Measurements from ENCODE around the gene GPATCH3. TPM values are rescaled to one million over a fixed set of nuclear protein-coding genes. Genes with fewer than 3 reads are reported as not detected.

Gene GPATCH3
- total RNA-seq, 1 experiment from 2014 or later = 11.5 TPM

- CTCF ChIA-PET = no interaction called here
- intact Hi-C loops (cut with micrococcal nuclease; ENCODE audit: unreplicated experiment) = no loop called here
- DNase-seq = no peak
- no peak for TF ChIP-seq CTCF (IDR thresholded peaks at IDR 0.05; ENCODE audit: unreplicated experiment)
- Mint-ChIP-seq H3K27ac (ENCODE audit: unreplicated experiment) (no peak overlapping the region), H3K27me3 (ENCODE audit: unreplicated experiment) (no peaks in the 10 kb centered on the region), H3K9me3 (ENCODE audit: low read depth, unreplicated experiment) (no peaks in the 10 kb centered on the region), H3K36me3 (ENCODE audit: insufficient read depth, unreplicated experiment) (peaks cover 12% of the 10 kb centered on the region), H3K4me3 (ENCODE audit: low read depth, unreplicated experiment) (no peak overlapping the region), H3K4me1 (ENCODE audit: low read depth, unreplicated experiment) (peaks cover 24% of the 10 kb centered on the region)
- BruUV-seq (replicated peaks) = no TSS peak
These were observed 42.1 kb downstream of the GPATCH3 start for GRCh38 chr1:26858160-26858559.

DNA sequence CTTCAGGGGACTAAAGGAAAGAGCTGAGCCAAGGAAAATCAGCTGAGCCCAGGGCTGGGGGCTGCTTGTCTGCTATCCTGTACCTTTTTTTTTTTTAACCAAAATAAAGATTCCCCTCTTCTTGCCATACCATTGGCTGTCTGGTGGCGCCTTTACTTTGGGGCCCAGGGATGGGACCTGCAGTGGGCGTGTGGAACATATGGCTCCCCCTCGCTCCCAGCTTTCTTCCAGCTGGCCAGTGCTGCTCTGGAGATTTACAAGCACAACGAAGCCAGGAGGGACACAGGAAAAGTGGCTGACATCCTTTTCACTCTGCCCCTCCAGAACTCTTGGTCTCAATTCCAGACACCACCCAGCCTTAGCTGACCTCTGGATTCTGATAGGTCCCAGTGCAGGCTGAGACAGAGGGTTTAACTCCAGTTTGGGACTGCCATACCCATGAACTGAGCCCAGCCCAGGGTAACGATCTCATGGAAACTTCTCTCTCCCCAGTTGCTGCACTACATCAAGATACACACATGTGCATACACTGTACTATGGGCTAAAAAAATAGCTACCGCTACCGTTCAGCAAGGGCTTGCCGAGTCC lies 42.7 kb downstream of the GPATCH3 start:
- intact Hi-C loops (cut with micrococcal nuclease; ENCODE audit: unreplicated experiment) = no loop called here
- TF ChIP-seq CTCF (IDR thresholded peaks at IDR 0.05; ENCODE audit: unreplicated experiment) = no peak
- H3K9me3 Mint-ChIP-seq (ENCODE audit: low read depth, unreplicated experiment) = no peaks in the 10 kb centered on the region
- H3K27me3 Mint-ChIP-seq (ENCODE audit: unreplicated experiment) = no peaks in the 10 kb centered on the region
- H3K4me1 Mint-ChIP-seq (ENCODE audit: low read depth, unreplicated experiment) = peaks cover 18% of the 10 kb centered on the region
- no peak for DNase-seq
- CTCF ChIA-PET = no interaction called here
- no peak overlapping the region for H3K4me3 Mint-ChIP-seq (ENCODE audit: low read depth, unreplicated experiment)
- peaks cover 6% of the 10 kb centered on the region for H3K36me3 Mint-ChIP-seq (ENCODE audit: insufficient read depth, unreplicated experiment)
- H3K27ac Mint-ChIP-seq (ENCODE audit: unreplicated experiment) = no peak overlapping the region
- BruUV-seq (replicated peaks) = no TSS peak

DNA sequence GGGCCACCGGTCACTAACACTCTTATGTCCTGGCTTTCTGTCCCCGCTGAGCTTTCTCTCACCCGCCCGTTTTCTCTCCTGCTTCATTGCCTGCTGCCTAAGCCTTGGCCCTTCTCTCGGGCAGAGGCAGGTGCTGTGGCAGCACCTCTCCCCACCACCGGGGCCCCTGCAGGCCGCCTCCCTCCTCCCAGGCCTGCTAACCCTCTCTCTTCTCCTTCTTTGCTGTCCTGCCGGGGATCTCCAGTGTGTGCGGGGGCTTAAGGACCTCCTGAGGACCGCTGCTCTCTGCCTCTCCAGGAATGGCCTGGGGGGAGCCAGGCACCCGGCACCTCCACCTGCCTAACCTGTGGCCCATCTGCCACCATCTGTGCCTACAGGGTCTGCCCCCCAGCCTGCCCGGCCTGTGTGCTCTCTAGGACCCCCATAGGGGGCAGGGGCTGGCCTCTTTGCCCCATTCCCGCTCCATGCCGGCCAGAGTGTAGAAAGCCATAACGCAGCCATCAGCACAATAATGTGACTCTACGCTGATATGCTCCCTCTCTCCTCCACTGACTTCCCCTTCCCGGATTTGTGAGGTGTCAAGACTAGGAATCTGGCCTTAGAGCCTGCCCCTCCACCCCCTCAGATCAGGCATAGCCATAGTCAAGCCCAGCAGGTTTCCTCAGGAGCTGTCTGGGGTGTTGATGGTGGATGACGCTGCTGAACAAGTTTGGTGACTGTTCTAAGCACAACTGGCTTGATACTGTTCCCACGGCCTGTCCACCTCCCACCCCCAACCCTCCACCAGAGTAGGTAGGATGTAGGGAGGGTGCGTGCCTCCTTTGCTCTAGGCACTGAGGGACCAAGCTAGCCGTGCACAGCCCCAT lies 43.4 kb downstream of the GPATCH3 start:
- no peak overlapping the region for H3K27ac Mint-ChIP-seq (ENCODE audit: unreplicated experiment)

GRCh38 chr1:26856181-26856580 lies 44.1 kb downstream of the GPATCH3 start:
- H3K9me3 Mint-ChIP-seq (ENCODE audit: low read depth, unreplicated experiment) = no peaks in the 10 kb centered on the region
- no TSS peak for BruUV-seq (replicated peaks)
- no peak for DNase-seq
- peaks cover 4% of the 10 kb centered on the region for H3K4me1 Mint-ChIP-seq (ENCODE audit: low read depth, unreplicated experiment)
- H3K4me3 Mint-ChIP-seq (ENCODE audit: low read depth, unreplicated experiment) = no peak overlapping the region
- no peak overlapping the region for H3K27ac Mint-ChIP-seq (ENCODE audit: unreplicated experiment)
- no peaks in the 10 kb centered on the region for H3K27me3 Mint-ChIP-seq (ENCODE audit: unreplicated experiment)
- CTCF ChIA-PET = no interaction called here
- no peak for TF ChIP-seq CTCF (IDR thresholded peaks at IDR 0.05; ENCODE audit: unreplicated experiment)
- H3K36me3 Mint-ChIP-seq (ENCODE audit: insufficient read depth, unreplicated experiment) = no peaks in the 10 kb centered on the region
- intact Hi-C loops (cut with micrococcal nuclease; ENCODE audit: unreplicated experiment) = no loop called here

More for the DNA sequence above, 43.4 kb downstream of the GPATCH3 start:
- Mint-ChIP-seq H3K9me3 (ENCODE audit: low read depth, unreplicated experiment) (no peaks in the 10 kb centered on the region), H3K4me3 (ENCODE audit: low read depth, unreplicated experiment) (no peak overlapping the region), H3K4me1 (ENCODE audit: low read depth, unreplicated experiment) (peaks cover 11% of the 10 kb centered on the region), H3K36me3 (ENCODE audit: insufficient read depth, unreplicated experiment) (no peaks in the 10 kb centered on the region), H3K27me3 (ENCODE audit: unreplicated experiment) (no peaks in the 10 kb centered on the region)
- TF ChIP-seq CTCF (IDR thresholded peaks at IDR 0.05; ENCODE audit: unreplicated experiment) = no peak
- CTCF ChIA-PET = no interaction called here
- intact Hi-C loops (cut with micrococcal nuclease; ENCODE audit: unreplicated experiment) = no loop called here
- DNase-seq = no peak
- BruUV-seq (replicated peaks) = no TSS peak

Data from Calu3 (cell line).